C4-2B (cell line): ENCODE measurements around the gene KCNK16.

Experiments
- H3K27ac ChIP-seq: fragments of 450-650 bp; 2 replicates; pipeline ENCODE4 v1.5.1; 2017
- CTCF ChIP-seq: fragments of 450-650 bp; conservative IDR thresholded peaks from 2 replicates; pipeline ENCODE4 v1.5.1; 2017; ENCODE audit warnings: mild to moderate bottlenecking
- ZFX ChIP-seq: fragments of 450-650 bp; IDR thresholded peaks from 2 replicates; pipeline ENCODE4 v1.6.1; 2017

Gene KCNK16

GRCh38 chr6:39317256-39317655 lies 5.2 kb downstream of the KCNK16 start:
- no peak overlapping the region for H3K27ac ChIP-seq
- TF ChIP-seq CTCF (no peak), ZFX (no peak)

- TF ChIP-seq CTCF (no peak), ZFX (no peak)
- H3K27ac ChIP-seq: no peak within 1 kb of the TSS
These were observed 8.2 kb downstream of the KCNK16 start, which contains the start of gene KCNK17 for GRCh38 chr6:39314273-39314795. TSS of gene KCNK17 (minus strand) at chr6:39314419. CDS start at chr6:39314320, 99 bp downstream.

- H3K27ac ChIP-seq: no peak overlapping the region
- TF ChIP-seq CTCF (no peak), ZFX (no peak)
These were observed 8.8 kb downstream of the KCNK16 start for GRCh38 chr6:39313526-39314272.

GRCh38 chr6:39312912-39313525 lies 9.5 kb downstream of the KCNK16 start:
- no peak overlapping the region for H3K27ac ChIP-seq
- TF ChIP-seq CTCF: no peak
- TF ChIP-seq ZFX: no peak

GRCh38 chr6:39310542-39310941 lies 12.0 kb downstream of the KCNK16 start:
- no peak for TF ChIP-seq ZFX
- TF ChIP-seq CTCF: no peak
- H3K27ac ChIP-seq: no peak overlapping the region

GRCh38 chr6:39309942-39310531 lies 12.5 kb downstream of the KCNK16 start:
- H3K27ac ChIP-seq: no peak overlapping the region
- TF ChIP-seq ZFX (no peak), CTCF (peak; percentile 92)

- H3K27ac ChIP-seq: no peak overlapping the region
- TF ChIP-seq ZFX (no peak), CTCF (no peak)
These were observed 15.0 kb downstream of the KCNK16 start for GRCh38 chr6:39307462-39307861.
